ENCODE measurements around the gene DAG1. TPM values are rescaled to one million over a fixed set of nuclear protein-coding genes. Genes with fewer than 3 reads are reported as not detected.

DAG1 gene
- total and polyA plus RNA-seq, 7 donors = 4.2 to 73.4 (median 42.8) TPM

GRCh38 chr3:49428752-49429080 is 41.4 kb upstream of the DAG1 start:
- intact Hi-C loops (cut with DNase I) = loop anchor here (1.0 to 5.0 kb wide), 4 partner anchors 16 to 244 kb away; partner anchors contain the start of genes APEH, DAG1, TCTA and USP4
- Histone ChIP-seq H3K9me3 (no peaks in the 10 kb centered on the region), H3K4me1 (peaks cover 0 to 14% (median 8%) of the 10 kb centered on the region in 4 donors), H3K4me3 (peak overlapping the region; percentile 51 to 76 (median 64)), H3K27ac (peak overlapping the region; percentile 87 to 92 (median 90)), H3K27me3 (no peaks in the 10 kb centered on the region), H3K36me3 (peaks cover 0 to 28% (median 10%) of the 10 kb centered on the region in 4 donors)
- TF ChIP-seq CTCF (IDR thresholded peaks at IDR 0.05) (no peak), POLR2A (IDR thresholded peaks at IDR 0.05) (no peak), POLR2AphosphoS5 (IDR thresholded peaks at IDR 0.05) (no peak), EP300 (IDR thresholded peaks at IDR 0.05) (no peak)
- WGBS, 2 donors = 3 to 4% methylated on average over 9 of the region's 9 CpGs
- DNase-seq = no peak

- intact Hi-C loops (cut with DNase I) = no loop called here
- H3K36me3 ChIP-seq = no peaks in the 10 kb centered on the region
- no peaks in the 10 kb centered on the region for H3K27me3 ChIP-seq
- H3K27ac ChIP-seq = no peak overlapping the region
- no peak for DNase-seq
- no peaks in the 10 kb centered on the region for H3K9me3 ChIP-seq
- H3K4me1 ChIP-seq = peaks cover 0 to 4% (median 0%) of the 10 kb centered on the region in 4 donors
- H3K4me3 ChIP-seq = no peak overlapping the region
- 92 to 94% methylated on average over 5 of the region's 5 CpGs for WGBS, 2 donors
- TF ChIP-seq EP300 (IDR thresholded peaks at IDR 0.05) (no peak), POLR2A (IDR thresholded peaks at IDR 0.05) (no peak), POLR2AphosphoS5 (IDR thresholded peaks at IDR 0.05) (no peak), CTCF (IDR thresholded peaks at IDR 0.05) (no peak)
Observed at GRCh38 chr3:49434731-49435130, 35.3 kb upstream of the DAG1 start.

- Histone ChIP-seq H3K4me3 (no peak overlapping the region), H3K27ac (no peak overlapping the region), H3K9me3 (no peaks in the 10 kb centered on the region), H3K36me3 (no peaks in the 10 kb centered on the region), H3K4me1 (peaks cover 0 to 15% (median 11%) of the 10 kb centered on the region in 4 donors), H3K27me3 (no peaks in the 10 kb centered on the region)
- WGBS, 2 donors = 83 to 91% methylated on average over 5 of the region's 5 CpGs
- DNase-seq = no peak
- intact Hi-C loops (cut with DNase I) = loop anchor here (5.0 kb wide), 2 partner anchors 148 to 458 kb away; no protein-coding TSS in a partner anchor
- TF ChIP-seq POLR2A (IDR thresholded peaks at IDR 0.05) (no peak), POLR2AphosphoS5 (IDR thresholded peaks at IDR 0.05) (no peak), EP300 (IDR thresholded peaks at IDR 0.05) (no peak), CTCF (IDR thresholded peaks at IDR 0.05) (no peak)
Observed at GRCh38 chr3:49445391-49445790, 24.7 kb upstream of the DAG1 start.

- WGBS, 2 donors = 96 to 97% methylated on average over 4 of the region's 4 CpGs
Observed at GRCh38 chr3:49453621-49454020, 16.4 kb upstream of the DAG1 start.

More at GRCh38 chr3:49453621-49454020, 16.4 kb upstream of the DAG1 start:
- Histone ChIP-seq H3K27ac (no peak overlapping the region), H3K4me3 (no peak overlapping the region), H3K36me3 (no peaks in the 10 kb centered on the region), H3K9me3 (no peaks in the 10 kb centered on the region), H3K4me1 (peaks cover 0 to 10% (median 2%) of the 10 kb centered on the region in 4 donors), H3K27me3 (no peaks in the 10 kb centered on the region)
- intact Hi-C loops (cut with DNase I) = no loop called here
- TF ChIP-seq POLR2A (IDR thresholded peaks at IDR 0.05) = no peak
- no peak for TF ChIP-seq CTCF (IDR thresholded peaks at IDR 0.05)
- TF ChIP-seq POLR2AphosphoS5 (IDR thresholded peaks at IDR 0.05) = no peak
- TF ChIP-seq EP300 (IDR thresholded peaks at IDR 0.05) = no peak
- DNase-seq = no peak

All from sigmoid colon (tissue), 7 donors.